ENCODE data around the gene DDX11. TPM values are rescaled to one million over a fixed set of nuclear protein-coding genes. Genes with fewer than 3 reads are reported as not detected.
A peak's percentile ranks its signal among the peaks of the same experiment; 100 is the strongest.
"Not testable (repeated sequence)": the region's sequence is repeated elsewhere in the genome, so short reads cannot be mapped to it uniquely, and the experiment has no call there.

DDX11 gene
- total RNA-seq, 1 experiment from 2014 or later = 191 TPM

- H3F3A ChIP-seq (ENCODE audit: insufficient read depth, low read depth); H3K9me2 ChIP-seq (ENCODE audit: insufficient read depth); POLR2A ChIA-PET (ENCODE audit: unreplicated experiment); H3K27ac ChIP-seq; H3K4me3 ChIP-seq; H3K79me2 ChIP-seq (ENCODE audit: low read depth); H4K20me1 ChIP-seq (ENCODE audit: insufficient read depth); H3K36me3 ChIP-seq (ENCODE audit: low read depth); CTCF ChIA-PET; H3K4me2 ChIP-seq; H3K27me3 ChIP-seq (ENCODE audit: insufficient read depth, low read depth); H2AFZ ChIP-seq; BruUV-seq (replicated peaks); H3K4me1 ChIP-seq (replicated peaks; ENCODE audit: insufficient read depth); DNase-seq; H3K9me3 ChIP-seq (ENCODE audit: insufficient read depth, low read depth): not testable (repeated sequence)
- intact Hi-C loops (cut with micrococcal nuclease; ENCODE audit: unreplicated experiment) = loop anchor here (5.0 kb wide), 1 partner anchor 122 kb away; no protein-coding TSS in a partner anchor
Observed at GRCh38 chr12:31115092-31115601, 41.5 kb downstream of the DDX11 start.

GRCh38 chr12:31116846-31117202 is 43.2 kb downstream of the DDX11 start:
- H3K4me2 ChIP-seq, CTCF ChIA-PET: not testable (repeated sequence)

GRCh38 chr12:31117203-31118011 is 43.7 kb downstream of the DDX11 start:
- DNase-seq = peak in 1 of 2 experiments; percentile 44
- H2AFZ ChIP-seq = peak overlapping the region; percentile 74; the same call in 1 of the 2 replicates
- no peaks in the 10 kb centered on the region for H3K9me3 ChIP-seq (ENCODE audit: insufficient read depth, low read depth)
- peak overlapping the region; percentile 54; the same call in 1 of the 2 replicates for H3K4me3 ChIP-seq
- intact Hi-C loops (cut with micrococcal nuclease; ENCODE audit: unreplicated experiment) = loop anchor here (5.0 kb wide), 1 partner anchor 120 kb away; no protein-coding TSS in a partner anchor
- H3K4me2 ChIP-seq = peak overlapping the region; percentile 78
- peak; percentile 48; the same call in 1 of the 2 replicates for TF ChIP-seq CTCF (conservative IDR thresholded peaks at IDR 0.05)
- TF ChIP-seq EZH2 (IDR thresholded peaks at IDR 0.05; ENCODE audit: low read depth) = no peak
- no peaks in the 10 kb centered on the region for H3K36me3 ChIP-seq (ENCODE audit: low read depth)
- no TSS peak for BruUV-seq (replicated peaks)
- H3K4me1 ChIP-seq (replicated peaks; ENCODE audit: insufficient read depth) = no peaks in the 10 kb centered on the region
- H3K27me3 ChIP-seq (ENCODE audit: insufficient read depth, low read depth) = no peaks in the 10 kb centered on the region
- H3K9me2 ChIP-seq (ENCODE audit: insufficient read depth) = no peaks in the 10 kb centered on the region
- ChIA-PET POLR2A (ENCODE audit: unreplicated experiment) (no interaction called here), CTCF (interaction anchor here (0.6 to 0.7 kb wide), 3 partner anchors 13 to 100 kb away, joined by 4 read pairs; no protein-coding TSS in a partner anchor)
- no peaks in the 10 kb centered on the region for H3F3A ChIP-seq (ENCODE audit: insufficient read depth, low read depth)
- no peaks in the 10 kb centered on the region for H4K20me1 ChIP-seq (ENCODE audit: insufficient read depth)
- H3K27ac ChIP-seq = no peak overlapping the region
- no peaks in the 10 kb centered on the region for H3K79me2 ChIP-seq (ENCODE audit: low read depth)

More at GRCh38 chr12:31116846-31117202, 43.2 kb downstream of the DDX11 start:
- H4K20me1 ChIP-seq (ENCODE audit: insufficient read depth); H3K4me1 ChIP-seq (replicated peaks; ENCODE audit: insufficient read depth); H3K27me3 ChIP-seq (ENCODE audit: insufficient read depth, low read depth); H3K36me3 ChIP-seq (ENCODE audit: low read depth); H2AFZ ChIP-seq; H3K9me3 ChIP-seq (ENCODE audit: insufficient read depth, low read depth); H3K27ac ChIP-seq; H3K79me2 ChIP-seq (ENCODE audit: low read depth); H3K4me3 ChIP-seq; DNase-seq; POLR2A ChIA-PET (ENCODE audit: unreplicated experiment); H3F3A ChIP-seq (ENCODE audit: insufficient read depth, low read depth); H3K9me2 ChIP-seq (ENCODE audit: insufficient read depth); BruUV-seq (replicated peaks): not testable (repeated sequence)
- intact Hi-C loops (cut with micrococcal nuclease; ENCODE audit: unreplicated experiment) = loop anchor here (5.0 kb wide), 1 partner anchor 120 kb away; no protein-coding TSS in a partner anchor

GRCh38 chr12:31118347-31119191 is 44.9 kb downstream of the DDX11 start:
- H3K4me2 ChIP-seq = no peak overlapping the region
- H3K27me3 ChIP-seq (ENCODE audit: insufficient read depth, low read depth) = no peaks in the 10 kb centered on the region
- TF ChIP-seq CTCF (conservative IDR thresholded peaks at IDR 0.05) (no peak), EZH2 (IDR thresholded peaks at IDR 0.05; ENCODE audit: low read depth) (no peak)
- no peaks in the 10 kb centered on the region for H3K9me3 ChIP-seq (ENCODE audit: insufficient read depth, low read depth)
- no peak overlapping the region for H3K4me3 ChIP-seq
- no peak overlapping the region for H3K27ac ChIP-seq
- no peaks in the 10 kb centered on the region for H3F3A ChIP-seq (ENCODE audit: insufficient read depth, low read depth)
- H3K9me2 ChIP-seq (ENCODE audit: insufficient read depth) = no peaks in the 10 kb centered on the region
- no peaks in the 10 kb centered on the region for H3K36me3 ChIP-seq (ENCODE audit: low read depth)
- no peaks in the 10 kb centered on the region for H4K20me1 ChIP-seq (ENCODE audit: insufficient read depth)
- peak in 1 of 2 experiments; percentile 37 for DNase-seq
- ChIA-PET CTCF (no interaction called here), POLR2A (ENCODE audit: unreplicated experiment) (no interaction called here)
- H2AFZ ChIP-seq = no peak overlapping the region
- intact Hi-C loops (cut with micrococcal nuclease; ENCODE audit: unreplicated experiment) = loop anchor here (5.0 kb wide), 1 partner anchor 119 kb away; no protein-coding TSS in a partner anchor
- no peaks in the 10 kb centered on the region for H3K79me2 ChIP-seq (ENCODE audit: low read depth)
- no peaks in the 10 kb centered on the region for H3K4me1 ChIP-seq (replicated peaks; ENCODE audit: insufficient read depth)
- no TSS peak for BruUV-seq (replicated peaks)
